Thoracic aorta (tissue), 2 donors: ENCODE measurements around the gene TSSC4. TPM values are rescaled to one million over a fixed set of nuclear protein-coding genes. Genes with fewer than 3 reads are reported as not detected.

Experiments
- ATAC-seq: fragments of 150-250 bp; one replicate; pipeline ENCODE4 v1.8.0; 2017; ENCODE audit warnings: low read depth; ENCODE audit not compliant: insufficient number of reproducible peaks, low FRiP score
- DNase-seq: peaks from one replicate; pipeline ENCODE4 v3.0.0-alpha.2; 2020; ENCODE audit warnings: low spot score
- H3K27ac ChIP-seq, 2 donors: fragments of 200-600 bp; sonication (generic); 1 replicate in 1 of 2; 2 replicates in 1 of 2; pipeline ENCODE4 v1.5.1; 2016; ENCODE audit warnings: mild to moderate bottlenecking in 2 of 2, moderate library complexity in 2 of 2
- H3K27me3 ChIP-seq: fragments of 200-600 bp; sonication (generic); replicated peaks from 2 replicates; pipeline ENCODE4 v1.6.0; 2016; ENCODE audit warnings: mild to moderate bottlenecking; ENCODE audit not compliant: insufficient read depth
- H3K36me3 ChIP-seq: fragments of 200-600 bp; sonication (generic); one replicate; pipeline ENCODE4 v1.5.1; 2016
- H3K4me1 ChIP-seq, 2 donors: fragments of 200-600 bp; sonication (generic); 1 replicate in 1 of 2; 2 replicates in 1 of 2; pipeline versions ENCODE4 v1.5.1 to v1.6.0; 2016; ENCODE audit warnings: low read depth in 2 of 2, mild to moderate bottlenecking in 1 of 2; ENCODE audit not compliant: control insufficient read depth in 1 of 2
- H3K4me3 ChIP-seq: fragments of 200-600 bp; sonication (generic); 2 replicates; pipeline ENCODE4 v1.5.1; 2016; ENCODE audit warnings: mild to moderate bottlenecking
- H3K9me3 ChIP-seq: fragments of 200-600 bp; sonication (generic); 2 replicates; pipeline ENCODE4 v1.5.1; 2016
- CTCF ChIP-seq: fragments of 200-600 bp; sonication (generic); IDR thresholded peaks from one replicate; pipeline ENCODE4 v1.5.1; 2019; ENCODE audit warnings: antibody characterized with exemption
- total RNA-seq, 2 donors: library from RNA; depleted of rRNA; stranded (reverse); fragments of >200 nt; gene quantifications; one replicate each; pipeline versions ENCODE4 v1.1.0 to v1.2.3, GENCODE V29; 2016

The TSSC4 gene
- total RNA-seq, 2 donors from 2014 or later: 31.6 to 57.9 TPM

- no peak for DNase-seq
- Histone ChIP-seq H3K36me3 (peaks cover 4% of the 10 kb centered on the region), H3K27ac (no peak overlapping the region)
Observed at GRCh38 chr11:2409126-2409525, 8.6 kb downstream of the TSSC4 start.

GRCh38 chr11:2409611-2410468 lies 9.3 kb downstream of the TSSC4 start:
- Histone ChIP-seq H3K4me3 (no peak overlapping the region), H3K27me3 (no peaks in the 10 kb centered on the region), H3K36me3 (no peaks in the 10 kb centered on the region), H3K27ac (no peak overlapping the region), H3K4me1 (no peaks in the 10 kb centered on the region), H3K9me3 (no peaks in the 10 kb centered on the region)
- DNase-seq (no peak), ATAC-seq (no peak)
- no peak for TF ChIP-seq CTCF

More at GRCh38 chr11:2409126-2409525, 8.6 kb downstream of the TSSC4 start:
- no peak for TF ChIP-seq CTCF
- no peak for ATAC-seq
- no peaks in the 10 kb centered on the region for H3K9me3 ChIP-seq
- H3K4me3 ChIP-seq: no peak overlapping the region
- no peaks in the 10 kb centered on the region for H3K27me3 ChIP-seq
- no peaks in the 10 kb centered on the region for H3K4me1 ChIP-seq

- no peaks in the 10 kb centered on the region for H3K4me1 ChIP-seq
- no peak for TF ChIP-seq CTCF
- ATAC-seq (no peak), DNase-seq (no peak)
- H3K9me3 ChIP-seq: no peaks in the 10 kb centered on the region
- no peaks in the 10 kb centered on the region for H3K27me3 ChIP-seq
- H3K4me3 ChIP-seq: no peak overlapping the region
- no peaks in the 10 kb centered on the region for H3K36me3 ChIP-seq
- no peak overlapping the region for H3K27ac ChIP-seq
Observed at GRCh38 chr11:2410616-2411015, 10.1 kb downstream of the TSSC4 start.

- Histone ChIP-seq H3K36me3 (no peaks in the 10 kb centered on the region), H3K27ac (no peak overlapping the region), H3K4me1 (no peaks in the 10 kb centered on the region), H3K27me3 (no peaks in the 10 kb centered on the region), H3K9me3 (no peaks in the 10 kb centered on the region), H3K4me3 (no peak overlapping the region)
- no peak for TF ChIP-seq CTCF
- no peak for ATAC-seq
- DNase-seq: no peak
Observed at GRCh38 chr11:2411446-2412305, 11.1 kb downstream of the TSSC4 start.

- Histone ChIP-seq H3K27me3 (no peaks in the 10 kb centered on the region), H3K27ac (no peak overlapping the region), H3K4me1 (no peaks in the 10 kb centered on the region), H3K36me3 (no peaks in the 10 kb centered on the region), H3K4me3 (no peak overlapping the region), H3K9me3 (no peaks in the 10 kb centered on the region)
- DNase-seq (no peak), ATAC-seq (no peak)
- TF ChIP-seq CTCF: no peak
Observed at GRCh38 chr11:2412323-2412722, 11.8 kb downstream of the TSSC4 start.
